ENCODE data around the gene AICDA.

DNA sequence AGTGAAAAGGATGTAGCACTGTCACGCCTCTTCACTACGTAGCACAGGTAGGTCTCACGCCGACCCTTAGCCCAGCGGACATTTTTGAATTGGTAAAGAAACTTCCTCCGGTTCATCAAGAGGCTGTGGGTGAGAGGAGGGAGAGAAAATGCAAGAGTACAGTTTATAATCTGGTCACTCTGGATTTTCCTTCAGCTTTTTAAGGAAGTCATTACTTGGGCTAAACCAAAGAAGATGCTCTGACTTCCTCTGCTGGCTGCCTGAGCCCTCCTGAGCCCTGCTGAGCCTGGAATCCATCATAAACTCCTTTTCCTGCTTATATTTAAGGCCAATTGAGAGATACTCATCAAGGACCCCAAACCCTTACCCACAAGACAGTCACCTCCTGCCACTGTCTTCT, 5.8 kb downstream of the AICDA start:
- TF ChIP-seq CTCF (IDR thresholded peaks at IDR 0.05) = no peak
- TF ChIP-seq, protein P1, sequence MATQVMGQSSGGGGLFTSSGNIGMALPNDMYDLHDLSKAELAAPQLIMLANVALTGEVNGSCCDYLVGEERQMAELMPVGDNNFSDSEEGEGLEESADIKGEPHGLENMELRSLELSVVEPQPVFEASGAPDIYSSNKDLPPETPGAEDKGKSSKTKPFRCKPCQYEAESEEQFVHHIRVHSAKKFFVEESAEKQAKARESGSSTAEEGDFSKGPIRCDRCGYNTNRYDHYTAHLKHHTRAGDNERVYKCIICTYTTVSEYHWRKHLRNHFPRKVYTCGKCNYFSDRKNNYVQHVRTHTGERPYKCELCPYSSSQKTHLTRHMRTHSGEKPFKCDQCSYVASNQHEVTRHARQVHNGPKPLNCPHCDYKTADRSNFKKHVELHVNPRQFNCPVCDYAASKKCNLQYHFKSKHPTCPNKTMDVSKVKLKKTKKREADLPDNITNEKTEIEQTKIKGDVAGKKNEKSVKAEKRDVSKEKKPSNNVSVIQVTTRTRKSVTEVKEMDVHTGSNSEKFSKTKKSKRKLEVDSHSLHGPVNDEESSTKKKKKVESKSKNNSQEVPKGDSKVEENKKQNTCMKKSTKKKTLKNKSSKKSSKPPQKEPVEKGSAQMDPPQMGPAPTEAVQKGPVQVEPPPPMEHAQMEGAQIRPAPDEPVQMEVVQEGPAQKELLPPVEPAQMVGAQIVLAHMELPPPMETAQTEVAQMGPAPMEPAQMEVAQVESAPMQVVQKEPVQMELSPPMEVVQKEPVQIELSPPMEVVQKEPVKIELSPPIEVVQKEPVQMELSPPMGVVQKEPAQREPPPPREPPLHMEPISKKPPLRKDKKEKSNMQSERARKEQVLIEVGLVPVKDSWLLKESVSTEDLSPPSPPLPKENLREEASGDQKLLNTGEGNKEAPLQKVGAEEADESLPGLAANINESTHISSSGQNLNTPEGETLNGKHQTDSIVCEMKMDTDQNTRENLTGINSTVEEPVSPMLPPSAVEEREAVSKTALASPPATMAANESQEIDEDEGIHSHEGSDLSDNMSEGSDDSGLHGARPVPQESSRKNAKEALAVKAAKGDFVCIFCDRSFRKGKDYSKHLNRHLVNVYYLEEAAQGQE (IDR thresholded peaks at IDR 0.05; ENCODE audit: insufficient read depth in 1 of 2, low read depth in 2 of 2, low read length in 1 of 2) = no peak

All from Panc1 (cell line).